Fibroblast of lung (primary cell): ENCODE data around the gene SLK.

Source experiments
- CTCF ChIP-seq, 2 donors: IDR thresholded peaks in 1 of 2; conservative IDR thresholded peaks in 1 of 2; 1 replicate in 1 of 2; 2 replicates in 1 of 2; pipeline ENCODE4 v1.5.1; 2011 to 2012; ENCODE audit warnings: low read length in 2 of 2, control low read depth in 1 of 2, inconsistent platforms in 1 of 2, low read depth in 1 of 2, mild to moderate bottlenecking in 1 of 2
- EZH2 ChIP-seq: IDR thresholded peaks from 2 replicates; pipeline ENCODE4 v1.5.1; 2012; ENCODE audit warnings: low read length, control low read depth, mild to moderate bottlenecking; ENCODE audit errors: missing control alignments

DNA sequence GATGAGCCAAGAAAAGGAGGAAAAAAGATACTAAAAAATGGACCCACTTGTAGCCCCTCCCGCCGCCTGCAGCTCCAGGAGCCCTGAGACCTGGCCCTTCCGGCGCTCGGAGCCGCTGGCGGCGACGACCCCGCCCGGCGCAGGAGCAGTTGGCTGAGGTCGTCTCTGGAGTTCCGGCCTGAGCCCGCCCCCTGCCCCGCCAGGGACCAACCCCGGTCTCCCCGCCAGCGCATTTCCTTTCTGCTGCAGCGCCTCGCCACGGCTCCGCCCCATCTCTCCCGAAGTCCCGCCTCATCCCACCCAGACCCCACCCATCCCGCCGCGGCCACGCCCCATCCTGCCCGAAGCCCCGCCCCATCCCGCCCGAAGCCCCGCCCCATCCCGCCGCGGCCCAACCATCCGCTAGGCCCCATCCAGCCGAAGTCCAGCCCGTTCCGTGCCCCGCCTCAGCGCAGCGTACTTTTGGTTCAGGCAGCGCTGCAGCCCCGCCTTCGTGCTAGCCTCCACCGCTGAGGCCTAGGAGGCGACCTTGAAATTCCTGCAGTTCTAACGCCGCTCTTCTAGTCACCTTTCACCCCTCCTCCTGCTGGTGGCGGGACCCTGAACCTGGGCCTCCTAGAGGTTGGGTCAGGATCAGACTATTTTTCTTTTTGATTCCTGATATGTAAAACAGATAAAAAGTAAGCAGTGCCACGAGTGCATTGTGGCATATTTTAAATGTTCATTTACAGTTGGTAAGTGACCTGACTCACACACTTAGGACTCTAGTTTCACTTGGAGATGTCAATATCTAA is 48.7 kb upstream of the SLK start, which contains the start of gene STN1:
- TF ChIP-seq CTCF (conservative IDR thresholded peaks at IDR 0.05 in 1 of 2, IDR thresholded peaks at IDR 0.05 in 1 of 2; ENCODE audit: low read depth in 1 of 2, low read length in 2 of 2) (no peak), EZH2 (no peak)
